Stimulated activated CD8-positive, alpha-beta memory T cell treated with anti-CD3 and anti-CD28 coated beads, Interleukin-15, amount 100 ng/mL, for 1 hour (primary cell): ENCODE measurements around the gene CFL2.
"Not testable (repeated sequence)": the region's sequence is repeated elsewhere in the genome, so short reads cannot be mapped to it uniquely, and the experiment has no call there.

Experiments used
- DNase-seq: peaks from one replicate; pipeline ENCODE4 v3.0.0-alpha.2; 2020; ENCODE audit warnings: low read depth

CFL2 gene

GRCh38 chr14:34711169-34711568 is 3.2 kb downstream of the CFL2 start:
- DNase-seq = no peak

GRCh38 chr14:34710744-34711143 is 3.6 kb downstream of the CFL2 start:
- no peak for DNase-seq

GRCh38 chr14:34710006-34710405 is 4.4 kb downstream of the CFL2 start:
- no peak for DNase-seq

- no peak for DNase-seq
These were observed 6.7 kb downstream of the CFL2 start for GRCh38 chr14:34707722-34708121.

- DNase-seq = no peak
These were observed 12.6 kb downstream of the CFL2 start for GRCh38 chr14:34701808-34702207.

- DNase-seq = no peak
These were observed 13.7 kb downstream of the CFL2 start for GRCh38 chr14:34700622-34701130.

- DNase-seq = no peak
These were observed 14.3 kb downstream of the CFL2 start for GRCh38 chr14:34699873-34700621.

GRCh38 chr14:34694216-34694615 is 20.2 kb downstream of the CFL2 start:
- not testable (repeated sequence) for DNase-seq

- DNase-seq = no peak
These were observed 21.0 kb downstream of the CFL2 start for GRCh38 chr14:34693228-34693939.

GRCh38 chr14:34692898-34693227 is 21.5 kb downstream of the CFL2 start:
- DNase-seq = no peak

GRCh38 chr14:34692348-34692747 is 22.0 kb downstream of the CFL2 start:
- DNase-seq = no peak

GRCh38 chr14:34691206-34691605 is 23.2 kb downstream of the CFL2 start:
- no peak for DNase-seq

GRCh38 chr14:34688470-34689206 is 25.8 kb downstream of the CFL2 start:
- no peak for DNase-seq

- no peak for DNase-seq
These were observed 28.5 kb downstream of the CFL2 start for GRCh38 chr14:34685819-34686428.

- DNase-seq = no peak
These were observed 29.8 kb downstream of the CFL2 start for GRCh38 chr14:34684578-34684977.

- no peak for DNase-seq
These were observed 31.5 kb downstream of the CFL2 start for GRCh38 chr14:34682787-34683321.

- no peak for DNase-seq
These were observed 33.5 kb downstream of the CFL2 start for GRCh38 chr14:34680806-34681479.

GRCh38 chr14:34678735-34679134 is 35.7 kb downstream of the CFL2 start:
- DNase-seq = no peak

GRCh38 chr14:34678306-34678705 is 36.1 kb downstream of the CFL2 start:
- DNase-seq = no peak

GRCh38 chr14:34676516-34677211 is 37.7 kb downstream of the CFL2 start:
- no peak for DNase-seq

GRCh38 chr14:34673702-34674101 is 40.7 kb downstream of the CFL2 start:
- no peak for DNase-seq
